Measurements from ENCODE around the gene SYNE1. TPM values are rescaled to one million over a fixed set of nuclear protein-coding genes. Genes with fewer than 3 reads are reported as not detected.
"Not testable (repeated sequence)": the region's sequence is repeated elsewhere in the genome, so short reads cannot be mapped to it uniquely, and the experiment has no call there.

Gene SYNE1
- total RNA-seq, 1 experiment from 2014 or later = 10.8 TPM

DNA sequence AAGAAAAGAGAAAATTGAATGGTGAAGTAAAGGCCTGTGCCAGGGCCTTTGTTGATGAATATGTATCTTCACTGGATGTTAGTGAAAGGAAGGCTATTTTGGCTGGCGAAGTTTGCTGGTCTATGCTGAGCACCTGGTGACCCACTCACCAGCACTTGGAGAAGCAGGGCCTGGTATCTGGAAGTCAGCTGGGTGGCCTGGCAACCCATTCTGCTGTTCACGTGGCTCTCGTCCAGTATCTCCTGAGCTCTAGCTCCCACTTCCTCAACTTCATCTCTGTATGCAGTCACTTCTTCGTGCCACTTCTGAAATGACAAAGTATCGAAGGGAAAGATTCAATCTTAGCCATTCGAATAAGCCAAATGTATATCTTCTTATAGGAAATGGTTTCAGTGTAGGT lies 283.7 kb downstream of the SYNE1 start:
- Histone ChIP-seq H3K27me3 (no peaks in the 10 kb centered on the region), H3K36me3 (peaks cover 24% of the 10 kb centered on the region), H3K4me3 (no peak overlapping the region), H3K9me3 (no peaks in the 10 kb centered on the region)
- no peak for DNase-seq

DNA sequence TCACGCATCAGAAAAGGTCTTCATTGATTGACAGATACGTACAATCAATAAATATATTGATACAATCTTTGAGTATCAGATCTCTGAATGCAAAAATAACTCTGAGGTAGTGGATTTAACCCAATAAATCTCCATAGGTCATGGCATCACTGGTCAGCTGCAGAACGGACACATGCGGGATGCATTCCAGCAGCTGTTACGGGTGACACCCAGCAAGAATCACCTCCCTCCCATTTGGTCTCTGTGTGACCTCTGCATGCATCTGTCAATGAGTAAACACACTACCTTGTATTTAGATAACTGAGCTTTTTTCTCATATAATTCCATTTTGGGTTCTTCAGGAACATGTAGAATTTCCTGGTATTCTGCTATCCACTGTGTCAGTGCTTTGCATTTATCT lies 285.4 kb downstream of the SYNE1 start:
- DNase-seq = no peak
- H3K27me3 ChIP-seq = no peaks in the 10 kb centered on the region
- peaks cover 19% of the 10 kb centered on the region; the same call in 1 of the 2 replicates for H3K36me3 ChIP-seq
- H3K4me3 ChIP-seq = no peak overlapping the region
- H3K9me3 ChIP-seq = no peaks in the 10 kb centered on the region

DNA sequence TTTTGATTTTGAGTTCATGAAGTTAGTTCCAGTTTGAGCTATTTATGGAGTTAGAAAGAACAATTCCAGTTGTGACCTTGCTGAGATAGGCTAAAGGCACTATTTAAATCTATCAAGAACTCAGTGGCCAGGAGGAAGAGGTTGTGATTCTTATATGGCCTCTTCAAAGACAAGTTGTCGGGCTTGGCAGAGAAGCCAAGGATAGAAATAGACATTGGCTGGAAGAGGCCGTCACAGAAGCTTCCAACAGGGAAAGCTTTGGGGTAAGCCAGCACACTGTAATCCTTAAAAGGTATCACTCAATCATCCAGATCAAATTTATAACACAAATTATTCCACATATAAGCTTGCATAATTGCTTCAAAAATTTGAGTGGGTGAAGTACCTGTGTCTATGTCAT lies 286.1 kb downstream of the SYNE1 start:
- no peaks in the 10 kb centered on the region for H3K9me3 ChIP-seq
- H3K27me3 ChIP-seq = no peaks in the 10 kb centered on the region
- no peak overlapping the region for H3K4me3 ChIP-seq
- no peak for DNase-seq
- peaks cover 20% of the 10 kb centered on the region for H3K36me3 ChIP-seq

DNA sequence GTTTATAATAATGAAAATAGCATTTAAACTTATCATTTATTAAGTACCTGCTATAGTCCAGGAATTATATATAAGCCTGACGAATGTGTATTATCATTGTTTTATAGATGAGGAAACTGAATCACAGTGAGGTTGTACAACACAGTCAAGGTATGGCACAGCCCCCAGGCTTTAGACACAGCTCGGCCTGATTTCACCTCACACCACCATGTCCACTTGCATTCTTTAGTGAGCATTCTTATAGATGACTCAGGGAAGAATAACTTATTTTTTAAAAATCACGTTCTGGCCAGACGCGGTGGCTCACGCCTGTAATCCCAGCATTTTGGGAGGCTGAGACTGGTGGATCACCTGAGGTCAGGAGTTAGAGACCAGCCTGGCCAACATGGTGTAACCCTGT lies 289.0 kb downstream of the SYNE1 start:
- DNase-seq = no peak
- Histone ChIP-seq H3K27me3 (no peaks in the 10 kb centered on the region), H3K36me3 (peaks cover 7% of the 10 kb centered on the region), H3K4me3 (no peak overlapping the region), H3K9me3 (no peaks in the 10 kb centered on the region)

DNA sequence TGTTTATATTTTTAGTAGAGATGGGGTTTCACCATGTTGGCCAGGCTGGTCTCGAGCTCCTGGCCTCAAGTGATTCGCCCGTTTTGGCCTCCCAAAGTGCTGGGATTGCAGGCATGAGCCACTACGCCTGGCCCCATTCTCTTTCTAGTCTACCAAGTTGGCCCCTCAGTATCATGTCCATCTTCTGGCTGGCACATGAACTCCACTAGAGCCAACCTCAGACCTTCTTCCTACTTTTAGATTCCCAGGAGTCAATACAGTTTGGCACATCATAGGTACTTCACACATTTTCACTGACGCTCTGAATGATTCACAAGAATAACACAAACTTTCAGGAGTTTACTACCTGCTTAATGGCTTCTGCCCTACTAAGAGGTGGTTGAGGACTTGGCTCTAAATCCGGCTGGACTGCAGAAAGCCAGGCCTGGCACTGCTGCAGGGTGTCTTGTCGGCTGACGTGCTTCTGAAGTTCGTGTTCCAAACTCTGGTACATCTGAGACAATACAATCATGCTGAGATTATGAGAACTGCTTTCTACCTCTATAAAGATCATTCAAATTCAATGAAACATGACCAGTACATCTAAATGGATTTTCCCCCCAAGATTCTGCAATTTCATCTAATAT lies 293.3 kb downstream of the SYNE1 start:
- DNase-seq = no peak
- Histone ChIP-seq H3K36me3 (peaks cover 4% of the 10 kb centered on the region), H3K27me3 (no peaks in the 10 kb centered on the region), H3K4me3 (no peak overlapping the region), H3K9me3 (no peaks in the 10 kb centered on the region)

DNA sequence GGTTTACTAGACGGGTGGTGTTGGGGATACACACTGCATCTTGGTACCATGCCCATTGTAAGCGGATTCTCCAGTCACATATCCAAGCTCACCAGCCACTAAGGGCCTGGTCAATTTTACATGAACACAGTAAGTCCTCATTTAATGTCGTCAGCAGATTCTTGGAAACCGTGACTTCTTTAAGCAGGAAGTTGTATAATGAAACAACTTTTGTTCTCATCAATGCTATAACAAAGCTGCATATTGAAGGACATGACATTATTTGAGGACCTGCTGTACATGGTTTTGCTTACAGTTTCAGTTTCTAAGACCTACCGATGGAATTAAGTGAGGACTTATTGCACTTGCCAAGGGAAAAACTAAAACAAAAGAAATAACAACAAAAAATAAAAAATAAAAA lies 295.6 kb downstream of the SYNE1 start:
- no peaks in the 10 kb centered on the region for H3K9me3 ChIP-seq
- no peaks in the 10 kb centered on the region for H3K27me3 ChIP-seq
- DNase-seq = no peak
- H3K4me3 ChIP-seq = no peak overlapping the region
- H3K36me3 ChIP-seq = peaks cover 2% of the 10 kb centered on the region

DNA sequence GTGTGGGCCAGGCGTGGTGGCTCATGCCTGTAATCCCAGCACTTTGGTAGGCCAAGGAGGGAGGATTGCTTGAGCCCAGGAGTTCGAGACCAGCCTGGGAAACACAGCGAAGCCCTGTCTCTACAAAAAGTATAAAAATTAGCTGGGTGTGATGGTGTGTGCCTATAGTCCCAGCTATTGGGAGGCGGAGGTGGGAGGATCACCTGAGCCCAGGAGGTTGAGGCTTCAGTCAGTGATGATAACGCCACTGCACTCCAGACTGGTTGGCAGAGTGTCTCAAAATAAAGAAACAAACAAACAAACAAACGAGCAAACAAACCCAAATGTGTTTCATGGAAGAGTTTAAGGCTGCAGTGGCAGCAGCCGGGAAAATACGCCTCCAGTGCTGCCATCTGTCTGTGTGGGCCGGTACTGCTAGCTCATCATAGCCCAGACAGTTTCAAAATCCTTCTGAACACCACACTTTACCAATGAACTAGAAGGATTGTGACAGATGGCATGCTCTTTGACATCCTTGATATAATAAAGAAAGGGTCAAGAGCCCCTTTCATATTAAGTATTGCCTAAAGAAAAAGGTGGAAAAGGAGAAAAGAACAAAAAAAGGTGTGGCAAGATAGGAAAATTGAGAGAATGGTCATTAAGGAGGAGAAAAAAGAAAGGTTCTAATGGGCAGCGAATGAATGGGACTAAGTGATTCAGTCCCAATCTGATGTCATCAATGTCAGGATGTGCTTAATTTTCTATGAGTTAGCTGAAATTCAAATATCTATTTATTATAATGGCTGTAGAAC lies 298.6 kb downstream of the SYNE1 start:
- H3K27me3 ChIP-seq = no peaks in the 10 kb centered on the region
- H3K9me3 ChIP-seq = no peaks in the 10 kb centered on the region
- DNase-seq = peak; percentile 5
- peaks cover 7% of the 10 kb centered on the region for H3K36me3 ChIP-seq
- no peak overlapping the region for H3K4me3 ChIP-seq

DNA sequence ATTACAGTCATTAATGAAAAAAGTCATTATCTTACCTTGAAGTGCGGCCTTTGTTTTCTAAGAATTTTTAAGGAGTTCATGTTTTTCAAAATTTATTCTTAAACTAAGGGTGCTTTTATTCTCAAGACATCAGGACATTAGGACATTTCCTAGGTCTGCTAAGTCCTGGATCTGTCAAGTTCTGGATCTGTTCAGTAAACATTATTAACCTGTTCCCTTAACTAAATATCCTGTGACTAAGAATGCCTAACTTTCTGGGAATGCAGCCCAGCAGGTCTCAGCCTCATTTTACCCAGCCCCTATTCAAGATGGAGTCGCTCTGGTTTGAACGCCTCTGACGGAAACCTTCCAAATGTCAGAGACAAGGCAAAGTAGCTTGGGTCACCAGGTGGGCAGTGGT lies 302.6 kb downstream of the SYNE1 start:
- H3K36me3 ChIP-seq = peaks cover 13% of the 10 kb centered on the region

DNA sequence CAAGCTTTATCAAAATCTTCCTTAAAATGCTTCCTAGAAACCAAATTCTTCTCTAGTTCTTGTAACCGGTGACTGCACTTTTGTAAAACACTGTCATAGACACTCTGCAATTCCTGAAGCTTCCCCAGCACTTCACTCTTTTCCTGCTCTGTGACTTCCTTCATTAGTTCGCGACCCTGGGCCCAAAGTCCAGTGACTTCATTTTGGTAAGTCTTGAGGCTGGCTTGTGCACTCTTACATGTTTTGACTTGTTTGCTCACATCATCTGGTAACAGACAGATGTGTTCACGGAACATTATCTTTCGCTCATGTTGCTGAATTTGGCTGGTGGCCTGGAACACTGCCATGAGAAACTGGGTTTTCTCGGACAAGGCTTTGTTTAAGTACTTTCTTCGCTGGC lies 306.2 kb downstream of the SYNE1 start:
- H3K4me3 ChIP-seq = no peak overlapping the region
- peaks cover 13% of the 10 kb centered on the region for H3K36me3 ChIP-seq
- no peaks in the 10 kb centered on the region for H3K27me3 ChIP-seq
- no peak for DNase-seq
- H3K9me3 ChIP-seq = no peaks in the 10 kb centered on the region

More for the DNA sequence above, 302.6 kb downstream of the SYNE1 start:
- no peaks in the 10 kb centered on the region for H3K27me3 ChIP-seq
- H3K9me3 ChIP-seq = no peaks in the 10 kb centered on the region
- H3K4me3 ChIP-seq = no peak overlapping the region
- DNase-seq = no peak

DNA sequence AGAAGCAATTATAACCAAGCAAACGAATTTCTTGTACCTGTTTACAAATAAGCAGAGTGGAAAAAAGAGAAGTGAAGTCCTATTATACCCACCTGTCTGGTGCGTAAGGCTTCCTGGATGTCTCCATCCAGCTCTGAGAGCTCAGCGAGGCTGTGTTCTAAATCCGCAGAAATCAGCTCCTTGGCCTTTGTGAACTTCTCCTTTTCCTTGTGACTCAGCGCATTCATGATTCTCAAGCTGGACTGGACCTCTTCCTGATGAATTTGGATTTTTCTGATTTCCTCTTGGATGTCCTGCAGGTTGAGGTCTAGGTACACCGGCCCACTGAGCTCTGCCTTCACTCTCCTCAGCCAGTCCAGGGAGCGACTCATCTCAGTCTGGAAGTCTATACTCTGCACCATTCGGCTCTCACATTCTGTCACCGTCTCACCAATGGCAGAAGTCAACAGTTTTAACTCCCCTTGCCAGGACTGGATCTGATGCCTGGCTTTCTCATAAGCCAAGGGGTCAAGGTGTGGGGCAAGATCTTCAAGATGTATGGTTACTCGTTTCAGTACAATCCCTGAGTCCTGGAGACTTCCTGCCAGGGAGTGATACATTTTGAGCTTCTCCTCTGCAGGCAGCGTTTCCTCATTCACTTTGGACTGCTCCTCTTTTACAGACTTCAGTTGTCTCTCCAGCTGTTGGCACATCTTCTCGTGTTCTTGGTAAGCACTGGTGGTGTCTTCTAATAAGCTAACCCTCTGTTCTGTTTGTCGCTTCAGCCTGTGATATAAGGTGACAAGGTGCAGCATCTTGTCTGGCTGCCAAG lies 307.3 kb downstream of the SYNE1 start:
- DNase-seq = no peak
- peaks cover 13% of the 10 kb centered on the region for H3K36me3 ChIP-seq
- H3K27me3 ChIP-seq = no peaks in the 10 kb centered on the region
- H3K4me3 ChIP-seq = no peak overlapping the region
- H3K9me3 ChIP-seq = no peaks in the 10 kb centered on the region

DNA sequence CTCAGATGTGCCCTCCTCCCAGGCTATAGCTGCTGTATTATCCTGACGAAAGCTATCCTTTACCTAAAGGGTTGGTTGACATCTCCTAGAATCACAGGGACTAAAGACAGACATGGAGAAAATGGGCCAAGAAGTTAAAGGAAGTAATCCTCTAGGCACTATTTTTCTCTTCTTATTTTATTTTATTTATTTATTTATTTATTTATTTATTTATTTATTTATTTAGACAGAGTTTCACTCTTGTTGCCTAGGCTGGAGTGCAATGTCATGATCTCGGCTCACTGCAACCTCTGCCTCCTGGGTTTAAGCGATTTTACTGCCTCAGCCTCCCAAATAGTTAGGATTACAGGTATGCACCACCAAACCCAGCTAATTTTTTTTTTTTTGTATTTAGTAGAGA lies 309.0 kb downstream of the SYNE1 start:
- H3K36me3 ChIP-seq, H3K27me3 ChIP-seq, H3K9me3 ChIP-seq, H3K4me3 ChIP-seq, DNase-seq: not testable (repeated sequence)

DNA sequence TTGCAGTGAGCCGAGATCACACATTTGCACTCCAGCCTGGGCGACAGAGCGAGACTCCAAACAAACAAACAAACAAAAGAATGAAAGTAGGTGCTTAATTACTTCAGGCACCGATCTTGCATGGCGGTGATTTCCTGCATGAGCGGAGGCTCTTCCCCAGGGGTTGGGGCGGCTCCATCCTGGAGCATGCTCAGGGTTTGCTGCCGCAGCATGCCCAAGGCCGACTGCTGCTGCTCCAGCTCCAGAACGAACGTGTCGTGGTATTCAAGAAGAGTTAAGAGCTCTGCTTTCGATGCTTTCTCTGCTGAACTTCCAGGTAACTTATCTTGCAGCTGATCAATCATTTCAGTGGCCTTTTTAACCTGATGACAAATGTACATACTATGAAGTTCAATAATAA lies 313.8 kb downstream of the SYNE1 start:
- Histone ChIP-seq H3K27me3 (no peaks in the 10 kb centered on the region), H3K36me3 (no peaks in the 10 kb centered on the region; the same call in 1 of the 2 replicates), H3K9me3 (no peaks in the 10 kb centered on the region), H3K4me3 (no peak overlapping the region)
- no peak for DNase-seq

DNA sequence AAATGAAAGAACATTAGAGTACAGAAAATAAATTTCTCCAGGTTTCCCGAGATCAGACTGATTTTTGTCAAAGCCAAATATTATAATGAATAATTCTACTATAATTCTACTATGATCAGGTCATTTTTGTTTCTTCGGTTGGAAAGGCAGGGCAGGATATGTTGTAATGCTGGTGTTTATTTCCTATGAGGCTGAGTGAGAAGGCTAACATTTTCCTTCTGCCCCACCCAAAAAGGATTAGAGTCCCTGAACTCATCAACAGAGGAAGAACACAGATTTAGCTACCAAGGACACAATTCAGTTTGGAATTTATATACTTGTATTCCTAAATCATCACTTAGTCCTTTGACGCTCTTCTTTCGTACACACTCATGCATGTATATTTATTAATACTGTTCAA lies 318.9 kb downstream of the SYNE1 start:
- DNase-seq = no peak
- no peaks in the 10 kb centered on the region for H3K9me3 ChIP-seq
- H3K36me3 ChIP-seq = 0 out of 2 replicates have a peak, but pooled peaks cover 2% of the 10 kb centered on the region
- H3K4me3 ChIP-seq = no peak overlapping the region
- no peaks in the 10 kb centered on the region for H3K27me3 ChIP-seq

DNA sequence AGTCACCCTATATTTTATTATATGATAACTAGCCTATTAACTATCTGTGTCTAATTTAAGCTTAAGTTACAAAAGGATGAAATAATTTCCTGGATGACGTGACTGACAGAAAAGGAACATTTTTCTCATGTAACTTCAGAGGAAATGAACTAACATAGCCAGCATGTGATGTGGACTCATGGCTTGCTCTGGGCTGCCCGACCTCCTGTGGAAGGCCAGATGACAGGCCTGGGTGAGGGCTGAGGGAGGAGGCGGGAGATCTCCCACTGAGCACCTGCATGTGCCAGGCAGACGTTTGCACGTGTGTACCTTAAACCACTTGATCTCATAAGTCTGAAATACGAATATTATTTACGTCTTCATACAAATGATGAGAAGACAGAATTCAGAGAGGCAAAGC lies 321.1 kb downstream of the SYNE1 start:
- H3K4me3 ChIP-seq = no peak overlapping the region
- 0 out of 2 replicates have a peak, but pooled peaks cover 2% of the 10 kb centered on the region for H3K36me3 ChIP-seq
- no peaks in the 10 kb centered on the region for H3K27me3 ChIP-seq
- no peaks in the 10 kb centered on the region for H3K9me3 ChIP-seq
- DNase-seq = no peak

DNA sequence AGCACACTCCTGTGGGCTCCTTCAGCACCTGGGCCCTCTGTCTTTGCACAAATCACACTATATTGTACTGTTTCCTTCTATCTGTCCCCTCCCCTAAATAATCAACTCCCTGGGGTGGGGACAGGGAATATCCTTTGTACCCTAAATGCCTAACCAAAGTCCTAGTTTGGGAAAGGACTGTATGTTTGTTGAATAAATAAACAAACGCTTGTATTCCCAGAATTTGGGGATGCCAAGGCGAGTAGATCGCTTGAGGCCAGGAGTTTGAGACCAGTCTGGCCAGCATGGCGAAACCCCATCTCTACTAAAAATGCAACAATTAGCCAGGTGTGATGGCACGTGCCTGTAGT lies 322.7 kb downstream of the SYNE1 start:
- no peak for DNase-seq
- no peaks in the 10 kb centered on the region for H3K27me3 ChIP-seq
- H3K4me3 ChIP-seq = no peak overlapping the region
- no peaks in the 10 kb centered on the region for H3K9me3 ChIP-seq
- H3K36me3 ChIP-seq = peaks cover 2% of the 10 kb centered on the region; the same call in 1 of the 2 replicates

DNA sequence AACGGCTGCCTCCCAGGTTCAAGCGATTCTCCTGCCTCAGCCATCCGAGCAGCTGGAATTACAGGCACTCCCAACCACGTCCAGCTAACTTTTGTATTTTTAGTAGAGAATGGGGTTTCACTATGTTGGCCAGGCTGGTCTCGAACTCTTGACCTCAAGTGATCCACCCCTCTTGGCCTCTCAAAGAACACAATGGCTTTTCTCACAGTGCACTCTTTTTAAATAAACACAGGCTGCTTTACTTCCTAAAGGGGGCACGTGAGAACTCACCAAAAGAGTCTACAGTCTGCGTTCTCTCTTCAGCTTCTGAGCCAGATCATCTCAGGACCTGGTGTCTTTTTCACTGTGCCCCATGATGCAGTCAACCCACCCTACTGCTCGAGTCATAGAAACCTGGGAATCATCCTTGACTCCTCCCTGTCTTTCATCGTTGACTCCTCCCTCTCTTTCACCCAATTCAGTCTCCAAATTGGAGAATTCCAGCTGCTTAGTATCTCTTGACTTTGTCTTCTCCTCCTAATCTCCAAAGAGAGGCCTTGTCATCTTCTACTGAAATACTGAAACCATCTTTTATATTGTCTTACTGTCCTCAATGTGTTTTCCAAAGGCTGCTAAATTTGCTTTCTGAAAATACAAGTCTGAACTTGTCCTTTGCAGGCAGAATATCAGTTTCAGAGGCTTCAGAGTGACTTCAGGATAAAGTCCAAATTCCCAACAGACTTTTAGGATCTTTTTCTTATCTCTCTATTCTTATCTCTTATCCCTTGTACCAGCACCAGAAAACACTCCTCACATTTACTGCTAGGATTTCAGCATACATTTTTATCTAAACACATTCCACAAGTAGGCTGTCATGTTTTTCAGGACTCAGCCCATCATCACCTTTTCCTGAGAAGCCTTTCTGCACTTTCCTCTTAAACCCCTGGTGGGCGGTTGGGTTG lies 323.4 kb downstream of the SYNE1 start:
- Histone ChIP-seq H3K4me3 (no peak overlapping the region), H3K36me3 (peaks cover 2% of the 10 kb centered on the region), H3K27me3 (no peaks in the 10 kb centered on the region), H3K9me3 (no peaks in the 10 kb centered on the region)
- DNase-seq = no peak

All from MG63 (cell line).